NCI-H226 (cell line): ENCODE results near the gene NRXN3.
A peak's percentile ranks its signal among the peaks of the same experiment; 100 is the strongest.

Experiments used
- DNase-seq: peaks from one replicate; pipeline ENCODE4 v3.0.0-alpha.2; 2015

The NRXN3 gene

GRCh38 chr14:79453276-79453675, 1283.1 kb downstream of the NRXN3 start:
- no peak for DNase-seq

GRCh38 chr14:79464468-79464867, 1294.3 kb downstream of the NRXN3 start:
- DNase-seq: no peak

DNA sequence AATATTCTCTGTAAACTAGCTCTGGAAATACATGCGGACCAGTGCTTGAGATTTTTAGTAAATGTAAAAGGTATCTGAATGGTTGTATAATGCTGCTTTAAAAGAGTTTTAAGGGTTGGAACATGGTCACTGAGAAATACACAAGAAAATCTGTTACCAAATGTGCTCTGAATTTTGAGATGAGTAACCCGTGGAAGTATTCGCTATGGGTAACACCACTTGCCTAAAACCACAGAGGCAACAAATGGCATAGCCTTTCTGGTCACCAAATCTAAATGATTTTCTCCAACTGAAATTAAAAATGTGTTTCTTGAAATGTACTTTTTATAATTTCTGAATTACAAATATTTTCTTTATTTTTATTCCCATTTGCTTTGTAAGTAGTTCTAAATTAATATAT, 1295.5 kb downstream of the NRXN3 start:
- no peak for DNase-seq

DNA sequence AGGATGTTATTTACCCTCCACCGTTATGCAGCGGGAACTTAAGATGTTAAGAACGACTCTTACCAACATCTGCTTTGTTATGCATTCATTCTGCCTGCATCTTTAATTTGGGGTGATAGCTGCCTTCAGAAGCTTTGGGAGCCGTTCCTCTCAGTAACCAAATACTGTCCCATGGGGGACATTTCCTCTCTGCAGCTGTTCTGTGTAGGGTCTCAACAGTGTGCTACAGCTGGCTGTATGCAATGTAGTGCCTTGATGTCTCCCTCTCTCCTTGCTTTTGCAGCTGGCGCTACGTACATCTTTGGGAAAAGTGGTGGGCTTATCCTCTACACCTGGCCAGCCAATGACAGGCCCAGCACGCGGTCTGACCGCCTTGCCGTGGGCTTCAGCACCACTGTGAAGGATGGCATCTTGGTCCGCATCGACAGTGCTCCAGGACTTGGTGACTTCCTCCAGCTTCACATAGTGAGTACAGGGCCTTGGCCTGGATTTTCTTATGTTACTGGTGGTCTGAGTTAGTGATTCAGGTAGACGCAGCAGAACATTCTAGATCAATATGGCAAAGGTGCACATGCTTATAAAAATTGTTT, 1296.9 kb downstream of the NRXN3 start:
- no peak for DNase-seq

DNA sequence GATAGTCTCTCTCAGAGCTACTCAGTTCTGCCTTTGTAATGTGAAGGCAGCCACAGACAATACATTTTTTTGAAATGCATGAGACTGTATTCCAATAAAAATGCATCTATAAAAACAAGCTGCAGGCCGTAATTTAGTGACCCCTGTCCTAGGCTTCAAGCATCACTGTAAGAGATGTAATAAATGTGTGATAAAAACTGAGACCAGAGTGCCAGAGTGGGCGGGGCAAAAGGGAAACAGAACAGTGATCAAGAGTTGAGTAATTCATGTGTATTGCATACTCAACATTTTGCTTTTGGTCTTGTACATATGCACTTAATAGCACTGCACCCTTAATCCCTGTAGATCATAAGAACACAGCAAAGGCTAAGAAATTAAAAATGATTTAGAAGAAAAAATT, 1297.7 kb downstream of the NRXN3 start:
- no peak for DNase-seq

- no peak for DNase-seq
Measured at GRCh38 chr14:79468486-79468885, 1298.3 kb downstream of the NRXN3 start.

GRCh38 chr14:79473651-79474050, 1303.5 kb downstream of the NRXN3 start:
- no peak for DNase-seq

GRCh38 chr14:79475887-79476532, 1305.8 kb downstream of the NRXN3 start:
- DNase-seq: no peak

DNA sequence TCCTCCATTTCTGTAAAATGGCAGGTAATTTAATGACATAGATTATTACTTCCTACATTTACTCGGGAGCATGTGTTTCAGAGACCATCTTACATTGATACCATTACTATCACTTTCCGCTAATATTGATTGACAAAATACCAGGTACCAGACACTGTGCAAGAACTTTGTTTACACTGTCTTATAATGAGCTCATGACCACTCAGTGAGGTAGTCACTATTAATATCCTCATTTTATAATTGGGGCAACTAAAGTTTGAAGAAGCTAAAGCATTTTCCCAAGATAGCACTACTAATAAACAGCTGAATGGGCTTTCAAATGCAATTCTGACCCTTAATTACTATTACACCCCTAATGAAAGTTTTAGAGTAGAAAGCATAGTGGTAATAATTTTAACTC, 1306.4 kb downstream of the NRXN3 start:
- DNase-seq: no peak

GRCh38 chr14:79480212-79480611, 1310.0 kb downstream of the NRXN3 start:
- no peak for DNase-seq

- DNase-seq: no peak
Measured at GRCh38 chr14:79482825-79483224, 1312.7 kb downstream of the NRXN3 start.

DNA sequence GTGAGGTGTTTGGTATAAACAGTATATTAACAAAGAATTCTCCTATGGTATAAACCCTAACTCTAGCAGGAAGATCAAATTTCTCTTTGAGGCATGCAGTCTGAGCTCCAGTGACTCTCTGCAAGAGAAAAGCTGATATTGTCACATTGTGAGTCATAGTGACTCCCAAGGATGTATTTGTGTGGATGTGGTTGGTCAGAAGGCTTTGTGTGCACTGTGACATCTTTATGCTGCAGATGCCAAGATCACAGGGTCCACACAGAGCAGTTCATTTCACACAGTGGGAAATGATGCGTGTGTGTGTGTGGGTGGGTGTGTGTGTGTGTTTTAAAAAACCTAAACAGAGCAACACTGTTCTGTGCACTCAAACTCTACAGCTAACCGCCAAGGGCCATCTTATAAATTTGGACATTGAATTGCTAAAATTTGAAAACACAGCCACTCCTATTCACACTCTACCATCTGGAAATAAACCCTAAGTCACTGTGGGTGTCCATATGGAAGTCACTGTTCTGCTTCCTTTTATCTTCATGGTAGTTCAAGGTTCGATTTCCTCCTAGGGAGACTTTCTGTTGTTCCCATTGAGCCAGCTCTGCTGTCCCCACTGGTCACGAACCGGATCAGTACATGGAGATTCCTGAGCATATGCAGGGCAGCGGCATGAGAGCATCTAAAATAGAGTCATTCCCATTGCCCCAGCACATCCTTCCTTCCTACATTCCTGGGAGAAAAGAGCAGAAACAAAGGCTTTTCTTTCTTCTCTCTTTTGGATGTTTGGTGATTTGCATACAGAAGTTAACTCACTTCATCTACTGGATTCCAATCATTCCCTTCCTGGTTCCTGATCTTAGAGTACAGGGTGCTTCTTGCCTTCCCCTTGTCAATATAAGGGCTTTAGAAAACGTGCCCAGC, 1313.6 kb downstream of the NRXN3 start:
- no peak for DNase-seq

DNA sequence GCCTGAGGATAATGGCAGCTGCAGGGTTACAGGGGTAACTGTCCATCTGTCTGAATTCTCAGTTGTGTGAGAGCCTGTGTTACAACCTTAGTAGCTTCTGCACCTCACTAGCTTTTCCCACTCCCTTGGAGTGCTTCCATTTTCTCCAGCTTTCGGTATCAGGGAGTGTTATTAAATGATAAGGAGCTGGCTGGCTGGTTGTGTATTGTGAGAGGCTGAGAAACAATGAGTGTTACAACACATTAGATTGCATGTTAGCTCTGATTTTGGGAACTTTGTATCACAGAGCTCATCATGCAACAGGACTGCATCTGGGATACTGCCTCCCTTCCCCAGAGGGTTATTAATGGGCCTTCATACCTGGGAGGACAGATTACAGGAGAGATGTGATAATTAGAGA, 1317.5 kb downstream of the NRXN3 start:
- DNase-seq: peak; percentile 66

- no peak for DNase-seq
Measured at GRCh38 chr14:79491161-79491560, 1321.0 kb downstream of the NRXN3 start.

DNA sequence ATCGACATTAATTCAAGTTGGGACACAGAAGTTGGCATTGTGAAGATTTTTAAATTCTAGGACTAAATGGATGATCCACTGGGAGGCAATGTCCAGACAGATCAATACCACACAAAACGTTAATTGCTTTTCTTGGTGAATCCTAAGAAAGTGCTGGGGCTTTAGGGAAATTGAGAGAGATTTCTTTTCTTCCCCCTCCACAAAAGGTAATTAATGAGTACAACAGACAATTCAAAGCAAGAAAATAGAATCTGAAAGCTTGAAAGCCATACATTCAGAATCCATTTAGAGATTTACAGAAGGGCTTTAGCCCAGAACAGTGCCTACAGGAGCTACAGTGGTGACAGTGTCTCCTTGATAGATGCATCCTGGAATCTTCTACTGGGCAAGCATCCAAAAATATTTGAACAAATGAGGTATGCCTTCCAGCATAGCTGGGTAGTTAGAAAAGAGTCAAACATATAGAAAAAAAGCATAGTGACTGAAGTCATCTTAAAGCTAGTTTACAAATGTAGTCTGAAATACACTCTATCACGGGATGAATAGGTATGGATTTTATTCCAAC, 1323.0 kb downstream of the NRXN3 start:
- DNase-seq: no peak

DNA sequence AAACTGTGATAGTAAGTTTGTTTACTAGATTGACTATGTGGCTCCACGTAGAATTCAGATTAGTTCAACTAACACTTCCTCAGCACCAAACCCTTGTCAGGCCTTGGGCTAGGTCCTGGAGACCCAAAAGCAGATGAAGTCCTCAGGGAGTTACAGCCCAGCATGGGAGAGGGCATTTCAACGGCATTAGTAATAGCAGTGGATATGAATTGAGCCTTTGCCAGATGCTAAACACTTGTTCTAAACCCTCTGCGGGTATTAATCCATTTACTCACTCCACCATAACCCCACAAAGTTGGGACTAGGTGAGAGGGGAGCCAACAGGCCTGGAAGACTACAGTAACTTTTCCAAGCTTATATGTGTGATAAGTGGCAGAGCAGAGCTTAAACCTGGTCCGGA, 1326.5 kb downstream of the NRXN3 start:
- no peak for DNase-seq

DNA sequence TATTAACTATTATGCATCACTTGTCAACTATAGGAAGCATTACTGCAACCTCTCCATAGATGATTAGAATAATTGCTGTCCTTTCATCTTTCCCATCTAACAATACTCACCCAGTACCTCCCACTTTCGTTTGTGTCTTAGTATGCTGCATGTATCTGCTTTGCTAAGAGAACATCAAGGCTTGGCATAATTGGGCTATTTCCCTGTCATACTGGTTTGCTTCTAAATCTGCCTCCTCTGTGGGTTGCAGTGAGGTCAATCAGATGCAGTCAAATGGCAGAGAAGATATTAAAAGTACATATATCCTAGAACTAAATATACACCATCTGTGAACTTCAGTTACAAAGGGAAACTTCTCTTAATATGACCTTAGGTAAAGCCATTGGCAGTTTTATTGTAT, 1330.3 kb downstream of the NRXN3 start:
- DNase-seq: no peak

GRCh38 chr14:79502136-79502750, 1332.1 kb downstream of the NRXN3 start:
- no peak for DNase-seq

GRCh38 chr14:79502751-79503148, 1332.6 kb downstream of the NRXN3 start:
- no peak for DNase-seq

GRCh38 chr14:79510659-79511058, 1340.5 kb downstream of the NRXN3 start:
- DNase-seq: peak; percentile 45

- DNase-seq: no peak
Measured at GRCh38 chr14:79511146-79511545, 1341.0 kb downstream of the NRXN3 start.

GRCh38 chr14:79513446-79513845, 1343.3 kb downstream of the NRXN3 start:
- DNase-seq: no peak

DNA sequence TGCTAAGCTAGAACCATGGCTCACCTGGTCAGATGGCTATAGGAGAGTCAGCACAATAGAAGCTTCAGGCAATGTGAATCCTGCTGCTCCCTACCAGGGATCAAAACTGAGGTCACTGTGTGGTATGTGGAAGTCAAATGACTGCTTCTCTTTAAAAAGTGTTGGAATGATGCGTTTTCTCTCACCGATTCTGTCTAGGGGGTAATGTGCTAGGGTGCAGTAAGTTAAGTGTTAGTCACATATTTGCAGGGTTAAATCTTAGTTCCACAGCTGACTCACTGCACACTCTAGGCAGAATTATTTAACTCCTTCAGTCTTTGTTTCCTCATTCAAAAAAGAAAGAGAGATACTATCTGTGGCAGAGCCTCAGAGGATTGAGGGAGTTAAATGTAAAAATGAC, 1344.5 kb downstream of the NRXN3 start:
- DNase-seq: peak; percentile 85
